ENCODE data around the gene CLEC4F. TPM values are rescaled to one million over a fixed set of nuclear protein-coding genes. Genes with fewer than 3 reads are reported as not detected.

The CLEC4F gene, protein sequence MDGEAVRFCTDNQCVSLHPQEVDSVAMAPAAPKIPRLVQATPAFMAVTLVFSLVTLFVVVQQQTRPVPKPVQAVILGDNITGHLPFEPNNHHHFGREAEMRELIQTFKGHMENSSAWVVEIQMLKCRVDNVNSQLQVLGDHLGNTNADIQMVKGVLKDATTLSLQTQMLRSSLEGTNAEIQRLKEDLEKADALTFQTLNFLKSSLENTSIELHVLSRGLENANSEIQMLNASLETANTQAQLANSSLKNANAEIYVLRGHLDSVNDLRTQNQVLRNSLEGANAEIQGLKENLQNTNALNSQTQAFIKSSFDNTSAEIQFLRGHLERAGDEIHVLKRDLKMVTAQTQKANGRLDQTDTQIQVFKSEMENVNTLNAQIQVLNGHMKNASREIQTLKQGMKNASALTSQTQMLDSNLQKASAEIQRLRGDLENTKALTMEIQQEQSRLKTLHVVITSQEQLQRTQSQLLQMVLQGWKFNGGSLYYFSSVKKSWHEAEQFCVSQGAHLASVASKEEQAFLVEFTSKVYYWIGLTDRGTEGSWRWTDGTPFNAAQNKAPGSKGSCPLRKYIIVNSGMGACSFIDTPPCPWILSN
- total RNA-seq = under 1 TPM in 1 of 2 donors, not detected in 1; under 0.01 TPM

DNA sequence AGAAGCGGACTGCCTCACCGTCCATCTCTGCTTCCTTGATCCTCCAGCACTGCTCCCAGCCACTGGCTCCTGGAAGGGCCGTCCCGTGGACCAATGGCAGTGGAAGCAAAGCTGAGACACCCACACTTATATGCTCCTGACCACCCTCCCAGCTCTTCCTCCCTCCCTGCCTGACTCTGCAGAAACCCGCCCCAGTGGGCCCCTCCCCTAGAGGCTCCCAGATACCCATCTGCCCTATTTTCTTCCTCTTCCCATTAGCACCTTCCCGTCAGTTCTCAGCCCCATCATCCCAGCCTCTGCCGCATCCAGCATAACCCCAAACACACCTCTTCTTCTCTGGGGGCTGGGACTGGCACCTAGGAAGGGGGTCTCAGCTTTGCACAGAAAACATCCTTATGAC is at the start of gene CLEC4F:
Gene CLEC4F (minus strand): TSS at position 101 of the 400 bp plus-strand sequence. CDS start 76 bp downstream, at position 25.

DNA sequence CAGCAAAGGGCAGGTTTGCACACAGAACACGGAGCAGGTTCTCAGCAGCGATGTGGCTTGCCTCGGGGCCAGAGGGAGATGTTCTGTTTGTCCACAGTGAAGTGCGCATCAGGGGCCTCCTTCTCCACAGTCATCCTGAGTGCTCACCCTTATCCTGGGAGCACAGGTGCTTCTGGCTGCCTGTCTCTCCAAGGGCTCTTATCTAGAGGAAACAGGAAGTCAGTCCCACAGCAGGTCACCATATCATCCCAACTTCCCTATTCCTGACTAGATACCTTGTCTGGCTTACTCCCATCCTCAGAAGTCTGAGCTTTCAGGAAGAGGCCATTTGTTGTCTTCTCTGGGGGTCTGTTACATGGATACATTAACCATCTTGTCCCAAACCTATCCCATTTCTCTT is 15.2 kb upstream of the CLEC4F start, which contains the start of gene CD207:
Gene CD207 (minus strand): TSS at position 174 of the 400 bp plus-strand sequence. CDS start 40 bp downstream, at position 134.

DNA sequence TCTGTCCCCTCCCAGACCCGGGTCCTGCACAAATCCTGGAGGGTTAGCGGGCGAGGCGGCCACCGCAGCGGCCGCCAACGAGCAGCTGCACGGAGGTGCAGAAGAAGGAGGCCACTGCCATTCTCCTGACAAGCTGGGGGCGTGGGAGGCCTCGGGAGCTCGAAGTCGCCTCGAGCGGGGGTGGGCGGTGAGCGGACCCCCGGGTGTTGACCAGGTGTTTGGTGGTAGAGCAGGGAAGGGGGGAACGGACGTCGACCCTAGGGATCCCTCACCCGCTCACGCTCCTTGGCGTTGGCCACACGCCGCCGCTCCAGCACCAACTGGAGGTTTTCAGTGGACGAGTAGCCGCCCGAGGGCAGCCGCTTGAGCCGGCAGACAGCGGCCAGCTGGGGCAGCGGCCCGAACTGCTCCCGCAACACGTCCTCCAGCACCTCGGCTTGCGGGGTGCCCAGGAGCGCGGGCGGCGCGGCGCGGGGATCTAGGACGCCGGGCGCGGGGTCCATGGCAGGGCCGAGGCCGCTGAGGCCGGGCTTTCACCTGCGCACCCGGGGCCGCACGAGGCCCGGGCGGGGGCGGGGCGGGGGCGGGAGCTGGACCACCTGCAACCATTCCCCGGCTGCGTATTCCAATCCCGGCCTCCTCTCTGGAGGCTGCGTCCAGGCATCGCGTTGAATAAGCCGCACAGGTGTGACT is 30.1 kb downstream of the CLEC4F start, which contains the start of gene FIGLA:
Gene FIGLA (minus strand): TSS at position 508 of the 693 bp plus-strand sequence. CDS start 5 bp downstream, at position 503.

DNA sequence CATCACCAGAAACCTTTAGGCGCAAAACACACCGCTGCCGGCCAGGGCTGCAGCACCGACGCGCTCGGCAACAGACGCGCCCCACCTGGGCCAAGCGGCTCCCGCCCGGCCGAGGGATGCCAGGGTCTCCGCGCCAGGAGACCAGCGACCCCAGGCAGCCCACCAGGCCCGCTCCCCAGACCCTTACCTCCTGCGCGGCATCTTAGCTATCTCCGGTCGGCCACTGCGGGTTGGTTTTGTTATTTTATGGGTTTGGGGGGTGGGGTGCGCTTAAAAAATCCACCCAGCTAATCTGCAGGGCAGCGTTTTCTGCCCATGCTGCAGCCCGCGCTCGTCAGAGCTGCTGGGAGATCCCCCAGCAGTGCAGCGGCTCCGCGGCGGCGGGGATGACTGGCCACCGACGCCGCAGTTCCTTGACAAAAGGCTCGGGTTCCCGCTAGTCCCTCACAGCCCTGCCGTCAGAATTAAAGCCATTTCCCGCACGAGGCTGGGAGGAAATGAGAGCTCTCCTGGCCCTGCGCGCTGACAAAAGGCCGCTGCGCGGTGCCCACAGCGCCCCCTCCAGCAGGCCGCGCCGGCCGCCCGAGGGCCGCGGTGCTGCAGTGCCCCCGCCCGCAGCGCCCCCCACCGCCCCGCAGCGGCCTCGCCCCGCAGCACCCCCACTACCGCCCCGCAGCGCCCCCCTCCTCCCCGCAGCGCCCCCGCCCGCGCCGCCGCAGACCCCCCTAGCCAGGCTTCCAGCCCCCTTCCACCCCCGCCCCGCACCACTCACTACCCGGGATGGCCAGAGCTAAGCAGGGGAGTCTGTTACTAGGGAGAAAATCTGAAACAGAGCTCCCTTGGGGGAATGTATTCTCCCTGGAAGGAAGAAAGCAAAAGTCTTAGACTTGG is 52.5 kb downstream of the CLEC4F start, which contains the start of gene ADD2:
Gene ADD2 (minus strand): TSS at position 502 of the 891 bp plus-strand sequence. CDS start 61,792 bp downstream, outside the sequence.

Small RNAs within 50 kb of the gene (small RNA-seq; reads per million reads assigned to genes)
- gene HMGN2P21 = 0 reads per million in 2 donors

Other genes with a start within 250 kb of the CLEC4F start
- 1 to 10 TPM in 1 of 2 donors, under 1 TPM in 1; 0.67 to 1.4 TPM for gene ADD2, start 52.4 kb downstream of the CLEC4F start, total RNA-seq
- gene FIGLA, start 30.0 kb downstream of the CLEC4F start, total RNA-seq = not detected
- gene CD207, start 15.2 kb upstream of the CLEC4F start, total RNA-seq = under 1 TPM in 1 of 2 donors, not detected in 1; 0.34 TPM
- gene VAX2, start 80.0 kb upstream of the CLEC4F start, total RNA-seq = 1 to 10 TPM; 5.7 to 7.6 TPM
- gene ATP6V1B1, start 115.3 kb upstream of the CLEC4F start, total RNA-seq = 1 to 10 TPM in 1 of 2 donors, under 1 TPM in 1; 0.33 to 1.4 TPM
- 1 to 10 TPM in 1 of 2 donors, under 1 TPM in 1; 0.67 to 1.4 TPM for gene ANKRD53, start 158.0 kb upstream of the CLEC4F start, total RNA-seq
- 10 to 100 TPM; 21.0 to 21.6 TPM for gene TEX261, start 174.3 kb upstream of the CLEC4F start, total RNA-seq
- gene NAGK, start 248.0 kb upstream of the CLEC4F start, total RNA-seq = 10 to 100 TPM; 55.1 to 75.3 TPM

Data from melanocyte of skin (primary cell).